NCI-H774 (cell line): ENCODE results near the gene SLC20A1.
"Not testable (repeated sequence)": the region's sequence is repeated elsewhere in the genome, so short reads cannot be mapped to it uniquely, and the experiment has no call there.

Experiments
- DNase-seq: peaks from one replicate; lab custom pipeline; 2025; lab: John Stamatoyannopoulos, UW

SLC20A1 gene, protein sequence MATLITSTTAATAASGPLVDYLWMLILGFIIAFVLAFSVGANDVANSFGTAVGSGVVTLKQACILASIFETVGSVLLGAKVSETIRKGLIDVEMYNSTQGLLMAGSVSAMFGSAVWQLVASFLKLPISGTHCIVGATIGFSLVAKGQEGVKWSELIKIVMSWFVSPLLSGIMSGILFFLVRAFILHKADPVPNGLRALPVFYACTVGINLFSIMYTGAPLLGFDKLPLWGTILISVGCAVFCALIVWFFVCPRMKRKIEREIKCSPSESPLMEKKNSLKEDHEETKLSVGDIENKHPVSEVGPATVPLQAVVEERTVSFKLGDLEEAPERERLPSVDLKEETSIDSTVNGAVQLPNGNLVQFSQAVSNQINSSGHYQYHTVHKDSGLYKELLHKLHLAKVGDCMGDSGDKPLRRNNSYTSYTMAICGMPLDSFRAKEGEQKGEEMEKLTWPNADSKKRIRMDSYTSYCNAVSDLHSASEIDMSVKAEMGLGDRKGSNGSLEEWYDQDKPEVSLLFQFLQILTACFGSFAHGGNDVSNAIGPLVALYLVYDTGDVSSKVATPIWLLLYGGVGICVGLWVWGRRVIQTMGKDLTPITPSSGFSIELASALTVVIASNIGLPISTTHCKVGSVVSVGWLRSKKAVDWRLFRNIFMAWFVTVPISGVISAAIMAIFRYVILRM

DNA sequence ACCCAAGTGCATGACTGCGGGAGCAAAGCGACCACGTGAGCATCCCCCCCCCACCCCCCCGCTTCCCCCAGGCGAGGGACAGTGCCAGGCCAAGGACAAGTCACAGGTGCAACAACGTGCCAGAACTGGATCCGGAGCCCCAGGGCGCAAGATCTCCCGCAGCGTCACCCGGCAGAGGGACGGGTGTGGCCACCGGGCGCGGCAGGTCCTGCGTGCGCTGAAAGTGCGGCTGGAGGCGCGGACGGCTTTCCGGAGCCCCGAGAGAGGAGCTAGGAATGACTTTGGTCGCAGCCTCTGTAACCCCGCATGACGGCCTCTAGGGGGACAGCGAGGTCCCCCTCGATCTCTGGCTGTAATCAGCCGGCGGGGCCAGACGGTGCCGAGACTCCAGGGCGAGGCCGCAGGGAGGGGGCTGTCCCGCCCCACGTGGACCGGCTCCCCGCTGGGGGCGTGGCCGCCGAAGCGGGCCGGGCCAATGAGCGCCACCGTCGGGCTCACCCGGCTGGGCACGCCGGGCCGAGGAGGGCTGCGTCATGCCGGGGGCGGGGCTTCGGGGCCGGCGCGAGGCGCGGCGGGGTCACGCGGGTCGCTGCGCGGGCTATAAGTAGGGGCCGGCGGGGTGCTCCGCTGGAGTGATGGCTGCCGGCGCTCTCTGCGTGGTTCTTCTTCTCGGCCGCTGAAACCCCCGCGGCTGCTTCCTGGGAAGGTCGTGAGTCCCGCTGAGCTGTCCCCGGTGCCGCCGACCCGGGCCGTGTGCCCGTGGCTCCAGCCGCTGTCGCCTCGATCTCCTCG is at the start of gene SLC20A1:
Gene SLC20A1, plus strand, starts transcription at position 630 of the 792 bp plus-strand sequence. CDS start 890 bp downstream, outside the sequence.
- DNase-seq = peak; percentile 95

DNA sequence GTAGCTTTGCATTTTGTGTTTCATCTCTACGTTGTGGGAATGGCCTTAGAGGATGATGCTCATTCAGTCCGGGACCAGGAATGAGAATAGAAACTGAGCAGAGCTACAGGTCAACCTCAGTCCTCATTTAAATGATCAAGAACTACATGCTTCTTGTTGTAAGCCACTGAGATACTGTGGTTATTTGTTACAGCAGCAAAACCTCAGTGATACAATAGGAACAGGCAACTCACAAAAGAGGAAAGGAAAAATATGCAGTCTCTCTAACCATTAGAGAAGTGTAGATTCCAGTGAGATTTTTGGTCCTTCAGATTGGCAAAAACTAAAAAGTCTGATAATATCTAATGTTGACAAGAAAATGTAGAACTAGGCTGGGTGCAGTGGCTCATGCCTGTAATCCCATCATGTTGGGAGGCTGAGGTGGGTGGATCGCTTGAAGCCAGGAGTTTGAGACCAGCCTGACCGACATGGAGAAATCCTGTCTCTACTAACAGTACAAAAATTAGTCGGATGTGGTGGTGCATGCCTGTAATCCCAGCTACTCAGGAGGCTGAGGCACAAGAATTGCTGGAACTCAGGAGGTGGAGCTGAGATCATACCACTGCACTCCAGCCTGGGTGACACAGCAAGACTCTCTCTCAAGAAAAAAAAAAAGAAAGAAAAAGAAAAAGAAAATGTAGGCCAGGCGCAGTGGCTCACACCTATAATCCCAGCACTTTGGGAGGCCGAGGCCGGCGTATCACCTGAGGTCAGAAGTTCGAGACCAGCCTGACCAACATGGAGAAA is 48.0 kb upstream of the SLC20A1 start:
- no peak for DNase-seq

DNA sequence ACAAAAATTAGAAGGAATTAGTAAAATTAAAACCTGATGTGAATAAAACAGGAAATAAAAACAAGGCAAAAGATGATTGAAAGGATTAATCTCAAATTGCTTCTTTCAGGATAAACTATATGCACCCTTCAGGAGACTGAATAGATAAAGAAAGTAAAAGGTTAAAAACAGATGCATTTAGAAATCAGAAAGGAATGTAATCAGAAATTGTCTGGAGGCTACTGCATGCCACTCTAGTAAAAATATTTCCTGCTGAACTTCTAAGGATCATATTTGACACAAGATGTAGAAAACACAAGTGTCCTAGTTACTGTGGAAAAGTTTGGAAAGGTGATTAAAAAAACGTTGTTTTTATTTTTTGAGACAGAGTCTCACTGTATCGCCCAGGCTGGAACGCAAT is 45.1 kb upstream of the SLC20A1 start:
- no peak for DNase-seq

DNA sequence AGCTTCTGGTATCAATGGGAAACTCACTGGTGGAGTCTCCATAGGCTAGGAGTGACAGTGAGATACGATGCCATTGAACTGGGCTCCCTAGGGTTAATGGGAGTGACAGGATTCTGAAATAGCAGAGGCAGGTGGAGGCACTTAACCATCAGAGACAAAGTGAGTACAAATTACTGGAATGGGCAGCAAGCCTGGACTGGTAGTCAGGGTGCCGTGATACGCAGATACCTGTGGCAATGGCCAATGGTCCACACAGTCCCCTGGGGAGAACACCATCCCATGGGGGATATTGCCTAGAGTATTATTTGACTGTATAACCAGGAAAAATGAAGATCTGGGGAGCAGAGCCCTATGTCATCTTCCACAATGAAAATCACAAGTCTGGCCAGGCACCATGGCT is 44.0 kb upstream of the SLC20A1 start:
- no peak for DNase-seq

DNA sequence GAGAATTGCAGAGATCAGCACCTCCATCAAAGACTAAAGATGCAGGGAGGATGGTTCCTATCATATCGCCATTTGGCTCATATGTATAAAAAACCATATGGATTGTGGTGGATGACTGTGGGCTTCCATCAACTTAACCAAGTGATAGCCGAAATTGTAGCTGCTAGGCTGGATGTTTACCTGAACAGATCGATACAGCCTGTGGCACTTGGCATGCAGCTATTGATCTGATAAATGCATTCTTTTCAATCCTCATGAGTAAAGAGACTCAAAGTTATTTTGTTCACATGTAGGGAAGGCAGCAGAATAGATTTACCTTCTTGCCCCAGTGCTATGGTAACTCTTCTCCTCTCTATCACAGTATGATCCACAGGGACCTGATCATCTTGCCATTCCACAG is 42.8 kb upstream of the SLC20A1 start:
- no peak for DNase-seq

DNA sequence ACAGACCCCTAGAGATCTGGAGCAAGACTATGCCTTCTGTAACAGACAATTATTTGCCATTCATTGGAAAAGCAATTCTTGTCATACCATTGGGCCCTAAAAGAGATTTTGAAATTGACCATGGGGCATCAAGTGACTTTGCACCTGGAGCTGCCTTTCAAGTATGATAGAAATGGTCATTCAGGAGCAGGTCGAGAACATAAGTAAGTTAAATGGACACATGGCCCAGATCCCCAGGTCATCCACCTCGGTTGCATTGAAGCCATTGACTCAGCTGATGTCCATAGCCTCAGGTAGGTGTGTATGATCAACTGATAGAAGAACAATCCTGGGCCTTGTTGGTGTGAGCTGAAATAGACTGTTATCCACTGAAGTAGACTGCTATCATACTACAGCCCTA is 42.0 kb upstream of the SLC20A1 start:
- DNase-seq = no peak

DNA sequence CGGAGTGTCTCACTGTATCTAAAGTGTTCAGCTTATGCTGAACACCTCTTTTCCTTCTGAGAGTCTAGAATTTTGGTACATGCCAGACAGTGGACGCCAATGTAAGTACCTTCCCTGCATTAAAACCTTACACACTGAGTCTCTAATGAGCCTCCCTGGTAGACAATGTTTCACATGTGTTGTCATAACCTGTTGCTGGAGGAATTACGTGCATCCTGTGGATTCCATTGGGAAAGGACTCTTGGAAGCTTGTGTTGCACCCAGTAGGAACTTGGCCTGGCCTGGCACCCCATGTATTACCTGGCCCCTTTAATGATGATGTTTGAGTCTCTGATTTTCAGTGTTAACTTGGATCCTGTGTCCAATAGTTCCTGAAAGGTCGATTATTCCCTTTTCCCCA is 40.8 kb upstream of the SLC20A1 start:
- no peak for DNase-seq

DNA sequence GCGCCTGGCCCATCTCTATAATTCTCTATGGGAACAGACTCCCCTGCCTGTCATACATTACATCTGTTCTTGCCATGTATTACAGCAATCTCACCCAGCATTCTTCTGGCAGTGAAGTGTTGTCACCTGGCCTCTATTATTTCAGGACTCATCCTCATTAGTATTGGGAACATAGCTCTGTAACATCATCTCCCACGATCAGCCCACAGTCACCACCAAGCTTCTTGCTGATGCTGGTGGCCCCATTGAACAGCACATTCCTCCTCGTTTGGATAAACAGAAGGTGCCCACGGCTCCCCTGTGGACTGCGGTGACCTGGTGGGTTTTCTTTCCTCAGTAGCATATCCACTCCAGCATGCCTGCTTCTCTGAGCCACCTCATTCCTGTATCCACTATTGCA is 39.8 kb upstream of the SLC20A1 start:
- no peak for DNase-seq

DNA sequence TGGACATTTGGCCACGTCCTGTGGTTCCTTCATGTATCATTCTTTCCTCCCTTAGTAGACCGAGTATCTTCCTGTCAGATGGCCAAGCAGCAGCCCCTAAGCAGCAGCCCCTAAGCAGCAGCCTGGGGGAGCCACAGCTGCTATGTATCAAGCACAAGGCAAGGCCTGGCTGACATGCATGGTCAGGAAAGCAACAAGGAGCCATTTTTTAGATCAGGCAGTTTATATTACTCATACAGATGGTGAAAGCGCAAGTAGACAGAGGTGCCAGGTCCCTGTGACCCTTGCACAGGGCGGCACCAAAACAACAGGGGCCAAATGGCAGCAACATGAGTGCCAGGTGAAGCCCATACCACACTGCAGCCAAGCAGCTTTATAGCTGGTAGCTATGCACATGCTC is 39.2 kb upstream of the SLC20A1 start:
- no peak for DNase-seq

DNA sequence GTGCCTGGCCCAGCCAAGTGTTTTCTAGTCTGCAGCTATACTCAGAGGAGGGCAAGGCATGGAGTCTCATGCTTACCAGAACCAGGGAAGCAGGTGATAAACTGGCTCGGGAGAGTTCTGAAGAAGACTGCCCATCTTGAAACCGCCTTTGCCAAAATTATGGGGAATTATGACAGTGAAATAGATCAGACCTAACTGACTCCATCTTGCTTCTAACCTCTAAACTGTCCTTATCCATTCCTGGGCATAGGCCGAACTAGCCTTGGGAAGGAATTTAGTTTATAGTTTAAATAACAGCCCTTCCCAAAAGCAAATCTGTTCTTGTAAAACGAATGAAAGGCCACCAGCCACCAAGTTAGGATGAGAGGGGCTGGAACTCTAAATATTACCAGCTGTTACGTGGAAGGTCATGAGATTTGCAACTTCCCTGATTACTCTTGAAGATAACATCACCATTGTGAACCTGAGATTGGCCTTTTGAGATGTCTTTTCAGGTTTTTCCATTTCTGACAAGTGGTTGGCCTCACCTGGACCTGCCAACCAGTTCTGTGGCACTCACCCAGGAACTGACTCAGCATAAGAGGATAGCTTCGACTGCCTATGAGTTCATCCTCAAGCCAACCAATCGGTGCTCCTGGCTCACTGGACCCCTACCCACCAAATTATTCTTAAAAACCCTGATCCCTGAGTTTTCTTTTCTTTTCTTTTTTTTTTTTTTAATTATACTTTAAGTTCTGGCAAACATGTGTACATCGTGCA is 37.9 kb upstream of the SLC20A1 start:
- DNase-seq = no peak

DNA sequence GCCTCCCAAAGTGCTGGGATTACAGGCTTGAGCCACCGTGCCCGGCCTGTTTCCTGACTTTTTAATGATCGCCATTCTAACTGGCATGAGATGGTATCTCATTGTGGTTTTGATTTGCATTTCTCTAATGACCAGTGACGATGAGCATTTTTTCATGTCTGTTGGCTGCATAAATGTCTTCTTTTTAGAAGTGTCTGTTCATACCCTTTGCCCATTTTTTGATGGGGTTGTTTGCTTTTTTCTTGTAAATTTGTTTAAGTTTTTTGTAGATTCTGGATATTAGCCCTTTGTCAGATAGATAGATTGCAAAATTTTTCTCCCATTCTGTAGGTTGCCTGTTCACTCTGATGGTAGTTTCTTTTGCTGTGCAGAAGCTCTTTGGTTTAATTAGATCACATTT is 36.4 kb upstream of the SLC20A1 start:
- DNase-seq = not testable (repeated sequence)

DNA sequence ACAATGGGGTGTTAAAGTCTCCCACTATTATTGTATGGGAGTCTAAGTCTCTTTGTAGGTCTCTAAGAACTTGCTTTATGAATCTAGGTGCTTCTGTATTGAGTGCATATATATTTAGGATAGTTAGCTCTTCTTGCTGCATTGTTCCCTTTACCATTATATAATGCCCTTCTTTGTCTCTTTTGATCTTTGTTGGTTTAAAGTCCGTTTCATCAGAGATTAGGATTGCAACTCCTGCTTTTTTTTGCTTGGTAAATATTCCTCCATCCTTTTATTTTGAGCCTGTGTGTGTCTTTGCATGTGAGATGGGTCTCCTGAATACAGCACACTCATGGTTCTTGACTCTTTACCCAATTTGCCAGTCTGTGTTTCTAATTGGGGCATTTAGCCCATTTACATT is 33.5 kb upstream of the SLC20A1 start:
- DNase-seq = not testable (repeated sequence)

DNA sequence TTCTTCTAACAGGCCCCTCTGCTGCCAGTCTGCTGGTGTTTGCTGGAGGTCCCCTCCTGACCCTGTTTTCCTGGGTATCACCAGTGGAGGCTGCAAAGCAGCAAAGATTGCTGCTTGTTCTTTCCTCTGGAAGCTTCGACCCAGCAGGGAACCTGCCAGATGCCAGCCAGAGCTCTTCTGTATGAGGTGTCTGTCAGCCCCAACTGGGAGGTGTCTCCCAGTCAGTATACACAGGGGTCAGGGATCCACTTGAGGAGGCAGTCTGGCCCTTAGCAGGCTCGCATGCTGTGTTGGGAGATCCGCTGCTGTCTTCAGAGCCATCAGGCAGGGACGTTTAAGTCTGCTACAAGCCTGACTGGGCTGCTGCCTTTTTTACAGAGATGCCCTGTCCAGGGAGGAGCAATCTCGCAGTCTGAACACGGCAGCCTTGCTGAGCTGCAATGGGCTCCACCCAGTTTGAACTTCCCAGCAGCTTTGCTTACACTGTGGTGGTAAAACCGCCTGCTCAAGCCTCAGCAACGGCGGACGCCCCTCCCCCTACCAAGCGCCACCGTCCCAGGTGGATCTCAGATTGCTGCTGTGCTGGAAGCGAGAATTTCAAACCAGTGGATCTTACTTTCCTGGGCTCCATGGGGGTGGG is 31.4 kb upstream of the SLC20A1 start:
- no peak for DNase-seq

DNA sequence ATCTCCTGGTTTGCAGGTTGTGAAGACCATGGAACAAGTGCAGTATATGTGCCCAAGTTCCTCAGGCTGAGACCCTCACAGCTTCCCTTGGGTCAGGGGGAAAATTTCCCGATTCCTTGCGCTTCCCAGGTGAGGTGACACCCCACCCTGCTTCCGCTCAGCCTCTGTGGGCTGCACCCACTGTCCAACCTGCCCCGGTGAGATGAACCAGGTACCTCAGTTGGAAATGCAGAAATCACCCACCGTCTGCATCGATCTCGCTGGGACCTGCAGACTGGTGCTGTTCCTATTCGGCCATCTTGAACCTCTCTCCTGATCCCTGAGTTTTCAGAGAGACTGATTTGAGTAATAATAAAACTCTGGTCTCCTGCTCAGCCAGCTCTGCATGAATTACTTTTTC is 30.7 kb upstream of the SLC20A1 start:
- DNase-seq = no peak

DNA sequence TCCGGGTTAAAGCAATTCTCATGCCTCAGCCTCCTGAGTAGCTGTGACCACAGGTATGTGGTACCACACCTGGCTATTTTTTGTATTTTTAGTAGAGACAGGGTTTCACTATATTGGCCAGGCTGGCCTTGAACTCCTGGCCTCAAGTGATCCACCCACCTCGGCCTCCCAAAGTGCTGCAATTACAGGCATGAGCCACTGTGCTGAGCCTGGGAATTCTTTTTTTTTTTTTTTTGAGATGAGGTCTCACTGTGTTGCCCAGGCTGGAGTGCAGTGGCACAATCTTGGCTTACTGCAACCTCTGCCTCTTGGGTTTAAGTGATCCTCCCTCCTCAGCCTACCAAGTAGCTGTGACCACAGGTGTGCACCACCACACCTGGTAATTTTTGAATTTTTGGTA is 29.9 kb upstream of the SLC20A1 start:
- DNase-seq = not testable (repeated sequence)

DNA sequence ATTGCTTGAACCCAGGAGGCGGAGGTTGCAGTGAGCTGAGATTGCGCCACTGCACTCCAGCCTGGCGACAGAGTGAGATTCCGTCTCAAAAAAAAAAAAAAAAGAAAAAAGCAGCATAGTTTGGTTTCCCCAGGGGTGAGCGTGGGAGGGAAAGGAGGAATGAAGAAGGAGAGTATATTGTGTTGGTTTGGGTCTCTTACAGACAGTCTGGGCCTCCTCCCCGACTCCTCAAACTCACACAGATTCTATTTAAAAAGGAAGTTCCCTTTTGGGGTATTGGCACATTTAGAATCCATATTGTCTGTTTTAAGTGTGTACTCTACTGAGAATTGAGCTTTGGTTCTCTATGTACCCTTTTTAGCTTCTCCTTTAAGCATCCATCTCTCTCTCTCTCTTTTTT is 27.4 kb upstream of the SLC20A1 start:
- no peak for DNase-seq

DNA sequence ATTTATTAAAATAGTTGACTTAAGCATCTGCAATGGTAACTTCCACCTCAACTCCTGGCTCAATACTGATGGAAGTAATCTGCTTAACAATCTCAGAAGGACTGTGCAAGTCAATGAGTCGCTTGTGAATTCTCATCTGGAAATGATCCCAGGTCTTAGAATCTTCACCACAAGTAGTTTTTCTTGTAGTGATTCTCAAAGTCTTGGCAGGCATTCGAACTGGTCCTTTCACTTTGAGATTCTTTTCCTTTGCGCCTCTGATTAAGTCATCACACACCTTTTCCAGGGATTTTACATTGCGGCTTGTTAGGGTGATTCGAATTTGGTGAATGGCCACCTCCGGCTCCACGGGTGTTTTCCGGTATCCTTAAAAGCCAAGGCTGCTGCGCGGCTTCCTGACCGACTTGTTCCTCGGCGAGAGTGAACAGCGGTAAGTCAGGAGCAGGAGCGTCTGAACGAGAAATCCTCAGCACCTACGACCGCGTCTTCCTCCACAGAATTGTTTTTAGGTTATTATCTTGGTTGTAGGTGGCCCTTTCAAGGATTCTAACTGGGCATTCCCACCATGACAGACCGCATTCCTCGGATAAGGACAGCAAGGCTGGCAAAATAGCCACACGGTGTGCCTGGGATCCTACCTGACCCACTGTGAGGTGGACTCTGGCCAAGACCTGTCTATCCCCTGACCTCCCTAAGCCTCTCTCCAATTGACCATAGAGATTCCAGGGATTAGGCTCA is 23.8 kb upstream of the SLC20A1 start:
- no peak for DNase-seq

DNA sequence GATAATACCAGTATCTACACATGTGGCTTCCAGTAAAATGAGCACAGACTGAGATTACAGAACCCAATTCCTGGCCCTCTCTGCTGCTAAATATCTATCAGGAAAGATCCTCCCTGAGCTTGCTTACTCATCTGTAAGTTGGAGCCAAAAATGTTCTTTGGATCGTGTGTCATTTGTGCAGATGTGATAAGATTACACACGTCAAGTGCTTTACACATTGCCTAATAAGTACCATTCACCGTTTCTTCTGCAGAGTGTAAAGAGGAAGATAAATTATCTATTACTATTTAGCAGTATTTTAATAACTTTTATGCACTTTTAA is 23.2 kb upstream of the SLC20A1 start:
- DNase-seq = no peak

DNA sequence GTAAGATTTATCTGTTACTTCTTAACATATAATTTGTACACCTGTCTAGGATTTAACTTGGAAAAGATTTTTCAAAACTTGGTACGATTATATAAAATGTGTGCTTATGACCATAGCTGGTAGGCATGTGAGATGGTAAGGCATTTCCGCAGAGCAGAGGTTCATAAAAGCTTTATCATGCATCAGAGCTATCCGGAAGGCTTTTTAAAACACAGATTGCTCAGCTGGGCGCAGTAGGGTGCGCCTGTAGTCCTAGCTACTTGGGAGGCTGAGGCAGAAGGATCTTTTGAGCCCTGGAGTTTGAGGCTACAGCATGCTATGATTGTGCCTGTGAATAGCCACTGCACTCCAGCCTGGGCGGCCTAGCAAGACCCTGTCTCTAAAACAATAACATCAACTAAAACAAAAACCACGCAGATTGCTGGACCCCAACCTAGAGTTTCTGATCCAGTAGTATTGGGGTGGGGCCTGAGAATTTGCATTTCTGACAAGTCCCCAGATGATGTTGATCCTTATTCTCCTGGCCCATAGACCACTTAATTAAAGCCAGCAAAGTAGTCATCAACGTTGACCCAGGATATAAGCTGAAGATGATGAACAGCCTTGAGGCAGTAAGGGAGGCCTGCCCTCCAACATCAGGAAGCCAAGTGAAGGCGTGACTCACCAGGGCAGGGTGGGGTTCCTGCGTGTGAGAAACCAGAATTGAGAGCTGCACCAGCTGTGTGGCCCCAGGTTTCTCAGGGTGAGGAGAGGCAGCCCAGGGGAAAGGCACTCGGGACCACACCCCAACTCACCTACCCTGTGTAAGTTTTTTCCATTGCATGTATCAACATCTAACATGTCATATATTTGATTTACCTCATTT is 21.6 kb upstream of the SLC20A1 start:
- DNase-seq = no peak
